GM18861 (cell line): ENCODE measurements around the gene KIF26A.

Experiments used
- ATAC-seq: cut with Tn5 transposase; IDR thresholded peaks from one replicate; pipeline ENCODE4 v1.9.1; 2021; ENCODE audit not compliant: unreplicated experiment

KIF26A gene

GRCh38 chr14:104112609-104113571, 25.5 kb upstream of the KIF26A start:
- ATAC-seq, result no peak

GRCh38 chr14:104113631-104114420, 24.6 kb upstream of the KIF26A start:
- ATAC-seq, result no peak

GRCh38 chr14:104114421-104115130, 23.8 kb upstream of the KIF26A start:
- ATAC-seq, result no peak

- ATAC-seq, result no peak
Observed at GRCh38 chr14:104115131-104115600, 23.2 kb upstream of the KIF26A start.

GRCh38 chr14:104115691-104116287, 22.6 kb upstream of the KIF26A start:
- no peak for ATAC-seq

- no peak for ATAC-seq
Observed at GRCh38 chr14:104116288-104116755, 22.1 kb upstream of the KIF26A start.

- no peak for ATAC-seq
Observed at GRCh38 chr14:104116756-104117340, 21.5 kb upstream of the KIF26A start.

- ATAC-seq, result no peak
Observed at GRCh38 chr14:104117341-104118005, 20.9 kb upstream of the KIF26A start.

- no peak for ATAC-seq
Observed at GRCh38 chr14:104118006-104118844, 20.2 kb upstream of the KIF26A start.

GRCh38 chr14:104119119-104119487, 19.3 kb upstream of the KIF26A start:
- ATAC-seq, result no peak

- no peak for ATAC-seq
Observed at GRCh38 chr14:104119488-104120251, 18.7 kb upstream of the KIF26A start.

- ATAC-seq, result no peak
Observed at GRCh38 chr14:104120281-104120741, 18.1 kb upstream of the KIF26A start.

GRCh38 chr14:104121142-104121541, 17.2 kb upstream of the KIF26A start:
- ATAC-seq, result no peak

GRCh38 chr14:104123879-104124278, 14.5 kb upstream of the KIF26A start:
- ATAC-seq, result no peak

GRCh38 chr14:104125011-104125410, 13.4 kb upstream of the KIF26A start:
- ATAC-seq, result no peak

GRCh38 chr14:104126753-104127152, 11.6 kb upstream of the KIF26A start:
- ATAC-seq, result no peak

- no peak for ATAC-seq
Observed at GRCh38 chr14:104128981-104129380, 9.4 kb upstream of the KIF26A start.

- ATAC-seq, result no peak
Observed at GRCh38 chr14:104129556-104129955, 8.8 kb upstream of the KIF26A start.
